Measurements from ENCODE around the gene KLHDC10. TPM values are rescaled to one million over a fixed set of nuclear protein-coding genes. Genes with fewer than 3 reads are reported as not detected.

The KLHDC10 gene
- polyA plus RNA-seq, 1 donor from 2014 or later: 59.1 TPM

DNA sequence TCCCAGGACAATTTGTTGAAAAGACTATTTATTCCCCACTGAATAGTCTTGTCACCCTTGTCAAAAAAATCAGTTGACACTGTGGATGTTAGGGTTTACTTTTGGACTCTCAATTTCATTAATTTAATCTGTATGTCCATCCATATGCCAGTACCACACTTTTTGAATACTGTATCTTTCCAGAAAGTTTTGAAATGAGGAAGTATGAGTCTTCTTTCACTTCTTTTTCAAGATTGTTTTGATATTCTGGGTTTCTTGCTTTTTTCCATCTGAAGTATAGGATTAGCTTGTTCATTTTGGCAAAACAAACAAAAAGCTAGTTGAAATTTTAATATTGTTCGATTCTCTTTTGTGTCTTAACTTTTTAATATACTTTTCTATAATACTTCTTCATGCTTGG, 21.7 kb downstream of the KLHDC10 start:
- H3K79me2 ChIP-seq (replicated peaks; ENCODE audit: insufficient read depth, low read length): peaks cover 50% of the 10 kb centered on the region
- H3K36me3 ChIP-seq (ENCODE audit: insufficient read depth, low read length): no peaks in the 10 kb centered on the region
- H4K20me1 ChIP-seq (ENCODE audit: insufficient read depth): no peaks in the 10 kb centered on the region

DNA sequence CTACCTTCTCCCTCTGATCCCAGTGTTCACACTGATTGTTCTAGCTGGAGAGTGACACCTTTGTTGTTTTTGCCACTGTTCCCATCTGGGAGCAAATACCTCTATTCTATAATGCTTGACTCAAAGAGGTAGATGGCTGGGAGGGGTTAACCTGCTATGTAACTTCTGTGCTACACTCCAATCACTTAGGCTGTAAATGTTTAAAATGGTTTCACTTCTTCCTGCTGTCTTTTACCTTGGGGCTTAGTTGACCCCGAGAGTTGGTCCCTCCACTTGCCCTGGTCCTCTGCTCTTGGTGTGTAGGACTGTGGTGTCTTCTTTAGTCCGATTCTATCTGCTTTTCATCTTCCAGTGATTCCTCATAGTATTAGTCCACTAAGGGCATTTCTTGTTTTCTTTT, 22.3 kb downstream of the KLHDC10 start:
- H3K9me3 ChIP-seq (ENCODE audit: low read length): no peaks in the 10 kb centered on the region
- no peaks in the 10 kb centered on the region for H3K27me3 ChIP-seq (ENCODE audit: insufficient read depth, low read depth, low read length)
- no peaks in the 10 kb centered on the region for H3K36me3 ChIP-seq (ENCODE audit: insufficient read depth, low read length)
- no peak overlapping the region for H3K4me2 ChIP-seq (ENCODE audit: low read length)
- H4K20me1 ChIP-seq (ENCODE audit: insufficient read depth): no peaks in the 10 kb centered on the region
- TF ChIP-seq RAD21 (conservative IDR thresholded peaks at IDR 0.05) (no peak), TAF1 (IDR thresholded peaks at IDR 0.05; ENCODE audit: low read depth) (no peak), POLR2AphosphoS5 (IDR thresholded peaks at IDR 0.05) (no peak), MXI1 (conservative IDR thresholded peaks at IDR 0.05; ENCODE audit: poor library complexity, severe bottlenecking) (no peak), SMC3 (conservative IDR thresholded peaks at IDR 0.05; ENCODE audit: poor library complexity) (no peak), EZH2 (IDR thresholded peaks at IDR 0.05; ENCODE audit: borderline replicate concordance, insufficient read depth, low read length, poor library complexity, severe bottlenecking) (no peak), EP300 (conservative IDR thresholded peaks at IDR 0.05; ENCODE audit: poor library complexity, severe bottlenecking) (no peak)
- TF ChIP-seq, protein P1, sequence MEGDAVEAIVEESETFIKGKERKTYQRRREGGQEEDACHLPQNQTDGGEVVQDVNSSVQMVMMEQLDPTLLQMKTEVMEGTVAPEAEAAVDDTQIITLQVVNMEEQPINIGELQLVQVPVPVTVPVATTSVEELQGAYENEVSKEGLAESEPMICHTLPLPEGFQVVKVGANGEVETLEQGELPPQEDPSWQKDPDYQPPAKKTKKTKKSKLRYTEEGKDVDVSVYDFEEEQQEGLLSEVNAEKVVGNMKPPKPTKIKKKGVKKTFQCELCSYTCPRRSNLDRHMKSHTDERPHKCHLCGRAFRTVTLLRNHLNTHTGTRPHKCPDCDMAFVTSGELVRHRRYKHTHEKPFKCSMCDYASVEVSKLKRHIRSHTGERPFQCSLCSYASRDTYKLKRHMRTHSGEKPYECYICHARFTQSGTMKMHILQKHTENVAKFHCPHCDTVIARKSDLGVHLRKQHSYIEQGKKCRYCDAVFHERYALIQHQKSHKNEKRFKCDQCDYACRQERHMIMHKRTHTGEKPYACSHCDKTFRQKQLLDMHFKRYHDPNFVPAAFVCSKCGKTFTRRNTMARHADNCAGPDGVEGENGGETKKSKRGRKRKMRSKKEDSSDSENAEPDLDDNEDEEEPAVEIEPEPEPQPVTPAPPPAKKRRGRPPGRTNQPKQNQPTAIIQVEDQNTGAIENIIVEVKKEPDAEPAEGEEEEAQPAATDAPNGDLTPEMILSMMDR (IDR thresholded peaks at IDR 0.05; ENCODE audit: poor library complexity, severe bottlenecking): no peak
- TF ChIP-seq, protein P2, sequence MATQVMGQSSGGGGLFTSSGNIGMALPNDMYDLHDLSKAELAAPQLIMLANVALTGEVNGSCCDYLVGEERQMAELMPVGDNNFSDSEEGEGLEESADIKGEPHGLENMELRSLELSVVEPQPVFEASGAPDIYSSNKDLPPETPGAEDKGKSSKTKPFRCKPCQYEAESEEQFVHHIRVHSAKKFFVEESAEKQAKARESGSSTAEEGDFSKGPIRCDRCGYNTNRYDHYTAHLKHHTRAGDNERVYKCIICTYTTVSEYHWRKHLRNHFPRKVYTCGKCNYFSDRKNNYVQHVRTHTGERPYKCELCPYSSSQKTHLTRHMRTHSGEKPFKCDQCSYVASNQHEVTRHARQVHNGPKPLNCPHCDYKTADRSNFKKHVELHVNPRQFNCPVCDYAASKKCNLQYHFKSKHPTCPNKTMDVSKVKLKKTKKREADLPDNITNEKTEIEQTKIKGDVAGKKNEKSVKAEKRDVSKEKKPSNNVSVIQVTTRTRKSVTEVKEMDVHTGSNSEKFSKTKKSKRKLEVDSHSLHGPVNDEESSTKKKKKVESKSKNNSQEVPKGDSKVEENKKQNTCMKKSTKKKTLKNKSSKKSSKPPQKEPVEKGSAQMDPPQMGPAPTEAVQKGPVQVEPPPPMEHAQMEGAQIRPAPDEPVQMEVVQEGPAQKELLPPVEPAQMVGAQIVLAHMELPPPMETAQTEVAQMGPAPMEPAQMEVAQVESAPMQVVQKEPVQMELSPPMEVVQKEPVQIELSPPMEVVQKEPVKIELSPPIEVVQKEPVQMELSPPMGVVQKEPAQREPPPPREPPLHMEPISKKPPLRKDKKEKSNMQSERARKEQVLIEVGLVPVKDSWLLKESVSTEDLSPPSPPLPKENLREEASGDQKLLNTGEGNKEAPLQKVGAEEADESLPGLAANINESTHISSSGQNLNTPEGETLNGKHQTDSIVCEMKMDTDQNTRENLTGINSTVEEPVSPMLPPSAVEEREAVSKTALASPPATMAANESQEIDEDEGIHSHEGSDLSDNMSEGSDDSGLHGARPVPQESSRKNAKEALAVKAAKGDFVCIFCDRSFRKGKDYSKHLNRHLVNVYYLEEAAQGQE (IDR thresholded peaks at IDR 0.05; ENCODE audit: borderline replicate concordance): no peak
- H3K9ac ChIP-seq (ENCODE audit: low read length): no peak overlapping the region
- H3K79me2 ChIP-seq (replicated peaks; ENCODE audit: insufficient read depth, low read length): peaks cover 50% of the 10 kb centered on the region
- no peak overlapping the region for H2AFZ ChIP-seq (ENCODE audit: low read depth, low read length)
- no peak overlapping the region for H3K4me3 ChIP-seq (ENCODE audit: low read length)
- H3K9me2 ChIP-seq (ENCODE audit: insufficient read depth, low read length): no peaks in the 10 kb centered on the region
- no peaks in the 10 kb centered on the region for H3F3A ChIP-seq (ENCODE audit: insufficient read depth, low read length, poor library complexity, severe bottlenecking)
- no peak overlapping the region for H3K27ac ChIP-seq (ENCODE audit: low read length)

More for the DNA sequence above, 21.7 kb downstream of the KLHDC10 start:
- H3F3A ChIP-seq (ENCODE audit: insufficient read depth, low read length, poor library complexity, severe bottlenecking): no peaks in the 10 kb centered on the region
- no peaks in the 10 kb centered on the region for H3K9me3 ChIP-seq (ENCODE audit: low read length)
- no peak overlapping the region for H3K4me3 ChIP-seq (ENCODE audit: low read length)
- H3K27ac ChIP-seq (ENCODE audit: low read length): no peak overlapping the region
- no peak overlapping the region for H2AFZ ChIP-seq (ENCODE audit: low read depth, low read length)
- H3K4me2 ChIP-seq (ENCODE audit: low read length): no peak overlapping the region
- TF ChIP-seq, protein P1 (IDR thresholded peaks at IDR 0.05; ENCODE audit: poor library complexity, severe bottlenecking): no peak
- TF ChIP-seq SMC3 (conservative IDR thresholded peaks at IDR 0.05; ENCODE audit: poor library complexity): no peak
- no peak overlapping the region for H3K9ac ChIP-seq (ENCODE audit: low read length)
- no peaks in the 10 kb centered on the region for H3K27me3 ChIP-seq (ENCODE audit: insufficient read depth, low read depth, low read length)
- H3K9me2 ChIP-seq (ENCODE audit: insufficient read depth, low read length): no peaks in the 10 kb centered on the region
